ENCODE measurements around the gene GPR22.

GPR22 gene, protein sequence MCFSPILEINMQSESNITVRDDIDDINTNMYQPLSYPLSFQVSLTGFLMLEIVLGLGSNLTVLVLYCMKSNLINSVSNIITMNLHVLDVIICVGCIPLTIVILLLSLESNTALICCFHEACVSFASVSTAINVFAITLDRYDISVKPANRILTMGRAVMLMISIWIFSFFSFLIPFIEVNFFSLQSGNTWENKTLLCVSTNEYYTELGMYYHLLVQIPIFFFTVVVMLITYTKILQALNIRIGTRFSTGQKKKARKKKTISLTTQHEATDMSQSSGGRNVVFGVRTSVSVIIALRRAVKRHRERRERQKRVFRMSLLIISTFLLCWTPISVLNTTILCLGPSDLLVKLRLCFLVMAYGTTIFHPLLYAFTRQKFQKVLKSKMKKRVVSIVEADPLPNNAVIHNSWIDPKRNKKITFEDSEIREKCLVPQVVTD

DNA sequence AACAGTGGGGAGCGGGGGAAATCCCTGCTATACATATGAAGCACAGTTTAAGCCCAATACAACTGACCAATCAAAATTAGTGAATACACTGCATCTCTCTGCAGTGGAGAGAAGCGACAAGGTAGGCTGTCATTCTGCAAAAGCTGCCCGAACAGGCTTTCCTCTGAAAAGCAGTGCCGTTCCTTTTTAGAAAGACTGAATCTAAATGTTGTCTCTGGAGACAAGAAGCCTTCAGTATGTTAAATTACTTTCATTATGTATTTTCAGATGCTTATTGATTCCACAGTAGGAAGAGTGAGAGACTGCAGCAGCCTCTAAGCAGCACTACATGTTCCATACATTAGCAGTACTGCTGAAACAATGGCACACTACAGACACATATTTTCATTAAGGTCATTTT, at the start of gene GPR22:
Gene GPR22 (plus strand): TSS at position 129 of the 400 bp plus-strand sequence. CDS start 4,004 bp downstream, outside the sequence.
- DNase-seq (ENCODE audit: low read depth), result no peak

DNA sequence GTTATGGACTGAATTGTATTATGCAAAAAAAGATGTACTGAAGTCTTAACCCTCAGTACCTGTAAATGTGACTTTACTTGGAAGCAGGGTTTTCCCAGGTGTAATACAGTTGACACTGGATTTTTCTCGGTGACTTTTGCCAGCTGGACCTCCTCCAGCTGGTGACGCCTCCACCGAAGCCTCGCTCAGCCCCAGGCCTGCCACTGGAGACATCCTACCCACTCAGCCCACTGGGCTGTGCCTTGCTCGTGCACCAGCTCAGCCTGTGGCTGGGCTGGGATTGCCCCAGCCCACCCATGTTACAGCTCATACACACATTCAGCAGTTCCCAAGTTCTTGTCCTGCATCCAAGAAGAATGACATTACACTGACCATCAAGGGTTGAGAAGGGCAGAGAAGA, 42.4 kb upstream of the GPR22 start:
- DNase-seq (ENCODE audit: low read depth), result no peak

DNA sequence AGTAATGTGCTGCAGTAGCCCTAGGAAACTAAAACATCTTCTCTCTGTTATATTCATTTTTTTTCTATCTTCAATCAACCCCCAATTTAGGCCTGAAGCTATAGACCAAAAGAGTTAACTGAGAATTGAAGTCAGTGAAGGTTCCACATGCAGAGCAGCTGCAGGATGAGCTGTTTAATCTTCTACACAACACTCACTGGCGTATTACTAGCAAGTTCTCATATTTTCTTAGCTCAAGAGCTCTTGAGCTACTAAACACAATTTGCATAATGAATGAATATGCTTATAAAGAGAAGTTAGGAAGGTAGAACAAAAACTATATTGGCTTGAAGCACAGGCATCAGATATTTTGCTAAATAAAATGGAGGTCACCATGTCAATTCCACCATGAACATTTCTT, 41.2 kb upstream of the GPR22 start:
- no peak for DNase-seq (ENCODE audit: low read depth)

DNA sequence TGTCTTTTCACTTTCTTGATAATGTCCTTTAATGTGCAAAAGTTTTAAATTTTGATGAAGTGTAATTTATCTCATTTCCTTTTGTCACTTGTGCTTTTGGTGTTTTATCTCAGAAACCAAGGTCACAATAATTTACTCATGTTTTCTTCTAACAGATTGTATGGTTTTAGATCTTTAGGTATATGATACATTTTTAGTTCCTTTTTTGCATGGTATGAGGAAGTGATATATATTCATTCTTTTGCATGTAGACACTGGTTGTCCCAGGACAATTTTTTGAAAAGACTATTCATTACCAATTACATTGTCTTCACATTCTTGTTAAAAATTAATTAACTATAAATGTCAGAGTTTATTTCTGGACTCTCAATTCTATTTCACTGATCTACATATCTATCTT, 39.8 kb upstream of the GPR22 start:
- DNase-seq (ENCODE audit: low read depth), result no peak

DNA sequence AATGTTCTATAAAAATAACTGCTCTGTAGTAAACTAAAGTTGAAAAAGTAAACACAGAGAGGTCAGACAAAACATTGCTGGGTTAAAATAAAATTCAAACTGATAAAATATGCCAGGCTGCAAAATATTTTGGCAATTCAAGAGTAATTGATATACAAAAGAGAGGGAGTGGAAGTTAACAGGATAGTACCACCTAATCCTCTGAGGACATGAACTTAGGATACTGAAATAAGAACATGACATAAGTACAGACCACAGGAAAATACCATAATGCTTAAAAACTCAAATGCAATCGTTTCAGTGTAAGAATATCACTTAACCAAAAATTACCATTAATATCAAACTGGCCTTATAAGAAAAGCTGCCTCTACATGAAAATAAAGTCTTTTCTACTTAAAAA, 37.6 kb upstream of the GPR22 start:
- no peak for DNase-seq (ENCODE audit: low read depth)

DNA sequence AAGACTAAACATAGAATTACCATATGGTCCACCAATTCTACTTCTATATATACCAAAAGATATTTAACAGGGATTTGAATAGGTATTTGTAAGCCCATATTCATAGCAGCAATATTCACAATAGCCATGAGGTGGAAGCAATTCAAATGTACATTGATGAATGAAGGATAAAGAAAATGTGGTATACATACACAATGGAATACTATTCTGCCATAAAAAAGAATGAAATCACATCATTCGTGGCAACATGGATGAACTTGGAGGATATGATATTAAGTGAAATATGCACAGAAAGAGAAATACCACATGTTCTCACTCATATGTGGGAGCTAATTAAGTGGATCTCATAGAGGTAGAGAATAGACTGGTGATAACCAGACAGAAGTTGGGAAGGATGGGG, 34.1 kb upstream of the GPR22 start:
- DNase-seq (ENCODE audit: low read depth), result no peak

DNA sequence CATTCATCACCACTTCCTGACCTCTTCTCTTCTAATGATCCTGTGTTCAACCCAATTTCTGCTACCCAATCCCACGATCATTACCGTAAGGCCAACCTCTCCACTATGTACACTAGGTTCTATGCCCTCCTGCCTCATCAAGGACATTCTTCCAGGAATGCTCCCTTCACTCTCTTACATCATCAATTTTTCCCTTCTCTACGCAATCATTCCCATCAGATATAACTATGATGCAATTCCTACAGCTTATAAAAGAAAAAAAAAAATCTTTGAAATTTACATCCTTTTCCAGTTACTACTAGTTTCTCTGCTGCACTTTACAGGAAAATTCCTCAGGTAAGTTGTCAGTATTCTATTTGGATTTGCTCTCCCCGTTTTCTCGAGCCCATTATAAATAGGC, 30.8 kb upstream of the GPR22 start:
- DNase-seq (ENCODE audit: low read depth), result no peak

DNA sequence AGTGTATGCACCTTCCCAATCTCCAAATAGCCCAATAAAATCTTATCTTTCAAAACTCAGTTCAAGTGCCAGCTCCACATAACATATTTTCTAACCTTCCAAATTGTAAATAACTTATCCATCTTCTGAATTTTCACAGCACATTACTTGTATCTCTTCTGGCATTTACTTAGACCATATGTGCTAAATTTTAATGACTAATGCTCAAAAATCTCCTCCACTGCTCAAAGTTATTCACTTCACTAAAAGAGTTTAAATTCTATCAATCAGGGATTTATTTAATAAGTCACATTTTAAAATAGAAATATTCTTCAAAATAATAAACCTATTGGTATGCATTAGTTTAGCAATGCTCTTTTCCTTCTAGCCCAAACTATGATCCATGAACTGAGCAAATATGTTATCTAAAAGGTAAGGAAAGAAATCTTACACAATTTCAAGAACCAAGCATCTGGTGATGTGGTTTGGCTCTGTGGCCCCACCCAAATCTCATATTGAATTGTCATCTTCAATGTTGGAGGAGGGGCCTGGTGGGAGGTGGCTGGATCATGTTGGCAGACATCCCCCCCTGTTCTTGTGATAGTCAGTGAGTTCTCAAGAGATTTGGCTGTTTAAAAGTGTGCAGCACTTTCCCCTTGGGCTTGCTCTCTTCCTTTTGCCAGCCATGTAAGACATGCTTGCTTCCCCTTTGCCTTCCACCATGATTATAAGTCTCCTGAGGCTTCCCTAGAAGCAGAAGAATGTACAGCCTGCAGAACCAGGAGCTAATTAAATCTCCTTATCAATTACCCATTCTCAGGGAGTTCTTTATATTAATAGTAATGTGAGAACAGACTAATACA, 28.1 kb upstream of the GPR22 start:
- no peak for DNase-seq (ENCODE audit: low read depth)

DNA sequence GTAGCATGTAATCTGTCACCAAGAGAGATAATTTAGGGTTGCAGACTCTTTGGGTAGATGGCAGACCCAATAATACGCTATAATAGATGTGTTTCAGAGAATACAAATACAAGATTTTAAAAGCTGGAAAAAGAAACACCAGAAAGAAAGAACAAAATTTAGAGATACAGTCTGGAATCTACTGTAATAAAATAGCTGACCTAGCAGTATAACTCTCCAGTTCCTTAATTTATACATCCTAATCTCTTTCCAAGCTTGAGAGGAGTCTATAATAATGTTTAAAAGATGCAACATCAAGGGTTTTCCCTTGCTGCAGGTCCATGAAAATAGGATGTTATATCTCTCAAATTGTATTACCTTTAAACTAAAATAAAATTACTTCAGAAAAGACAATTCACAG, 27.2 kb upstream of the GPR22 start:
- no peak for DNase-seq (ENCODE audit: low read depth)

DNA sequence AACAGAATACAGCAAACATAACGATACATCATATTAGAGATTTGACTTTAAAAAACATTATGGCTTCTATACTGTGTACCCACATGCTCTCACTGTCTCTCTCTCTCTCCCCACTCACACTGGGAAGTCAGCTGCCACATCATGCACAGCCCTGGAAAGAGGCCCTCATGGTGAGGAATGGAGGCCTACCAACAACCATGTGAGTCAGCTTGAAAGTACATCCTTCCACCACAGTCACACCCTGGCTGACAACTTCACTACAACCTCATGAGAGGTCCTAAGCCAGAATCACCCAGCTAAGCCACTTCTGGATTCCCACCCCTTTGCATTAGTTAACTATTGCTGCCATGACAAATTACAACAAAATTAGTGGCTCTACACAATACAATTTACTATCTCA, 23.3 kb upstream of the GPR22 start:
- DNase-seq (ENCODE audit: low read depth), result no peak

DNA sequence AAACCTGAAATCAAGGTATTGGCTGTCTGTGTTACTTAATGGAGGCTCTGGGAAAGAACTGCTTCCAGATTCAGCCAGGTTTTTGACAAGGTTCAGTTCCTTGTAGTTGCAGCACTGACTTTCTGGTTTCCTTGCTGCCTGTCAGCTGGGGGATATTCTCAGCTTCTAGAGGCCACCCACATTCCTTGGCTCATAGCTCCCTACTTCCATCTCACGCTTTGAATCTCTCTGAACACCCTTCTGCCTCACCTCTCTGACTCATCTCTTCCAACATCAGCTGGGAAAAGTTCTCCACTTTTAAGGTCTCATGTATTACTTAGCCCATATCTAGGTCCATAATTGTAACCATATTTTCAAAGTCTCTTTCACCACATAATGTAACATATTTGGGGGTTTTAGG, 22.9 kb upstream of the GPR22 start:
- no peak for DNase-seq (ENCODE audit: low read depth)

DNA sequence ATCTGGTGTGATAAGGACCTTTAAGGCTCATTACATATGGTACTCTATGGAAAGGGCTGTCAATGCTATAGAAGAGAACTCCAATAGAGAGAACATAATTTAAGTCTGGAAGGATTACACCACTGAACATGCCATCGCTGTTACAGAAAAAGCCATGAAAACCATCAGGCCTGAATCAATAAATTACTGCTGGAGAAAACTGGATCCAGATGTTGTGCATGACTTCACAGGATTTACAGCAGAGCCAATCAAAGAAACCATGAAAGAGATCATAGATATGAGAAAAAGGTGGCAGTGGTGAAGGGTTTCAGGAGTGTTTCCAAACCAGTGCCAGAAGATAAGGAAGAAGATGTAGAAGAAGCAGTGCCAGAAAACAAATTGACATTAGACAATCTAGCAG, 18.9 kb upstream of the GPR22 start:
- DNase-seq (ENCODE audit: low read depth), result no peak

DNA sequence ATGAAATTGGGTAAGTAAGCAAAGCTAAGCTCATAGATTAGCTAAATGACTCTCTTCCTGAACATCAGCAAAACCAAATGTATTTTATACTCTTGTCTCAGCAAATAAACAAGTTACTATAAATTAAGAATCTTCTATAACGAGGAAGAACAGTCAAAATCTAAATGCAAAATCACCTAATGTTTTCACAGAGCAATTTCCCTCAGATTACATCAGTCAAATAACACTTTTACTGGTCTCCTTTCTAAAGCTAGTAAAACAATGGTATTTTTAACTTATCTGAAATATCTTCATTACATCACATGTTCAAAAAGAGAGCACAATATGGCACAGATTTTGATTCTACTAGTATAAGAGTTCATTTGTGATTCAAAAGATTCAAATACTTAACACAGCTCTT, 16.5 kb upstream of the GPR22 start:
- no peak for DNase-seq (ENCODE audit: low read depth)

DNA sequence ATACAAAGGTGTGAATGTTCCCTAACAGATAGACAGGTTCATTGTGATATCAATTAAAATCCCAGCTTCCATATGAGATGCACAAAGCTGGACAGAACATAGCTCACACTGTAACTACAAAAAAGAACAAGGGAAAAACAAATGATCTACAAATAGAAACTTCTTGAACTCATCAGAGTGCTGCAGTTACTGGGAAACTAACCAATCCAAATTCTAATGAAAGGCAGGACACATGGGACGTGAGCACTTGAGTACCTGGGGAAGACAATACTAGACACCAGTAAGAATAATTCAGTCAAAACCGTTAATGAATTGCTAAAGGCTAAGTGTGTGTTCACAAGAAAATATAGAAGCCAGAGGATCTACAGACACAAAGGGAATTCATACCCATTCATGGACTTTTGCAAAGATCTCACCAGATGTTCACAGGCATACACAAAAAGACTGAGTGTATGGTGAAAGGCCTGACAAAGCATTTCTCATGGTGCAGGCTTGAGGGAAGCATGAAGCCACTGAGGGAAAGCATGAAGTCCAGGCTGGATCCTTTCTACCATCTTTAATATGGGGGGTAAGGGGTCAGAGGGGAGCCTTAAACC, 7.8 kb upstream of the GPR22 start:
- no peak for DNase-seq (ENCODE audit: low read depth)

DNA sequence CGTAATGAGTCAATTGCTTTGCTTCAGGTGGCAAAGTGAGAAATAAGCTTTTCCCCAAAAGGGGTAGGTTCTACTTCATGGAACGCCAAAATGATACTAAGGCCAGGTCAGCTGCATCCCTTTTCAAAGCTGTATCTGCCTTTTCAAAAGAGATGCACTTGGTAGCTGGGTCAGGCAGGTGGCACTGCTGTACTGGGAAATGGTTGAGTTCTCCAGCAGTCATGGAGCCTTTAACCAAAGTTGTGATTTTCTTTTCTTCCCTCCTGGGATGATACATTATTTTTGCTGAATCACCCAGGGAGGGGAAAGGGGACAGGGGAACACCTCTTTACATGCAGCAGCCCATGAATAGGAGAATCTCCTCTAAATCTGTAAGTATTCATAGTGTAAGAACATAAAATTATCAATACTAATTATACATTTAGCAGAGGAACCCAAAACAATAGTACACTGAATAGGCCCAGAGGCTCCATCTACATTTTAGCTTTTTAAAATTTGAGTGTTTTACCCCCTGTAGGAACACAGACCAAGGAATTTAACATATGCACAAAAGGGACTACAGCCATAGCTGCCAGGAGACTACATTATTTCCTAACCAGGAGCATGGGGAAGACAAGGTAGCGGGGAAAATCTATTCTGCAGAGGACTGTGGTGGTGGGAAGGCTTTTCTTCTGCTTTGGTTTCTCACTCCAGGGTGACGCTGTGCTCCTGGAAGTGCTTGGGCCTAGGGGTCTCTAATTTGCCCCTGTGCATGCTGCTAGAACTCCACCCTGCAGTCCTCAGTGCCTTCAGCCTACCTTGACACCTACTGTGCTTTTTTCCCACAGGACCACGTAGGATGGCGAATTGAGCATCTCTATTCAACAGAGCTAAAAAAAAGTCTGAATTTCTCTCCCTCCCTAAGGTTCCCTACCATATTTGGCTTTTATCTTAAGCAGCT, 6.4 kb upstream of the GPR22 start:
- no peak for DNase-seq (ENCODE audit: low read depth)

DNA sequence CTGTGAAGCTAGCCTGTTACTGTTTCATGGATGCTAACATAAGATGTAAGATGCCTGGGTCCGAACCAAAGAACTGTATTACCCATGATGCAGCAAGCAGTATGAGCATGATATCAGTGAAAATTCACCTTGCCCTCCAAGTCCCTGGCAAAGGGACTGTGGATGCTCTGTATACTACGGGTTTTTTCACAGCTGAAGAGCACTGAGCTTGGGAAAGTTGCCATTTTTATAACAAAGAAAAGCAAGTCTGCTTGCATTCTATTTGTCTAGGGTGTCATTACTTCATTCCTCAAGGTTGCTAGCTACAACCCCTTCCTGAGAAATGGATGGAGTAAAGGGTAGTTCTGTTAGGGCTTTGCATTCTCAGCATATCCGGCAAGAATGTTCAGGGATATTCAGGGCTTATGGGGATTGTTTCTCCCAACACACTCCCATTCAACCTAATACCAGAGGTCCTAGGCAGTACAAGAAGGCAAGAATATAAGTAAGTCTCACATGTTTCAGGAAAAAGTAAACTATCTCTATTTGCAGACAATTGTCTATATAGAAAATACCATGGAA, 5.1 kb upstream of the GPR22 start:
- no peak for DNase-seq (ENCODE audit: low read depth)

DNA sequence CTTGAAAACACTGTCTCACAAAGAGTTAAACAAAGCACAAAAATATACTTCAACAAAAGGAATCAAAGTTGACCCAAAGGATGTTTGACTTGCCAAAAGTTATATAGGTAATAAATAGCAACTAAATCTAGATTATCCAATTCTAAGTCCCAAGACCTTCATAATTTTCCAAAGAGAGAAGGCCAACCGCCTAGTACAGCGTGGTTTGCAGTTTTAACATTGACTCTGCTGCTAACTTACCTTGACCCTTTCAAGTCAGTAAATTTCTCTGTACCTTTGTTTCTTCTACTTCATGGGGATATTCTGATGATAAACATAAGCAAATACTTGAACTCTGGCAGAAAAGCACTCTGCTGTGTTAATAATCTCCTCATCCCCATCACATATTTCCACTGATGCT, 1.9 kb upstream of the GPR22 start:
- no peak for DNase-seq (ENCODE audit: low read depth)

DNA sequence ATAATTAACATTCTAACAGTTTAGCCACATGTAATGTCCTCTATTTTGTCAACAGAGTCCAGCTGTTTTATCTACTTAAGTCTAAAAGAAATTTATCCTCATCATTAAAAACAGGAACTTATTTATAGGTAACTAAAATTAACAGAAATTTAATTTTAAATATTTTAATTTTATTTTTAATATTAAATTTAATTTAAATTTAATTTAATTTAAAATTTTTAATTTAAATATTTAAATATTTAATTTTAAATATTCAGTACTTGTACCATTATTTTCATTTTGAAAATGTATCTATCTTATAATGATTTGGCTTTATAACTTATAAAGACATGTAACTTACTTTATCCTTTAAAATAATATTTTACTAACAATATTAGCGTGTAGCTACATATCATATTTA, 1.0 kb upstream of the GPR22 start:
- no peak for DNase-seq (ENCODE audit: low read depth)

DNA sequence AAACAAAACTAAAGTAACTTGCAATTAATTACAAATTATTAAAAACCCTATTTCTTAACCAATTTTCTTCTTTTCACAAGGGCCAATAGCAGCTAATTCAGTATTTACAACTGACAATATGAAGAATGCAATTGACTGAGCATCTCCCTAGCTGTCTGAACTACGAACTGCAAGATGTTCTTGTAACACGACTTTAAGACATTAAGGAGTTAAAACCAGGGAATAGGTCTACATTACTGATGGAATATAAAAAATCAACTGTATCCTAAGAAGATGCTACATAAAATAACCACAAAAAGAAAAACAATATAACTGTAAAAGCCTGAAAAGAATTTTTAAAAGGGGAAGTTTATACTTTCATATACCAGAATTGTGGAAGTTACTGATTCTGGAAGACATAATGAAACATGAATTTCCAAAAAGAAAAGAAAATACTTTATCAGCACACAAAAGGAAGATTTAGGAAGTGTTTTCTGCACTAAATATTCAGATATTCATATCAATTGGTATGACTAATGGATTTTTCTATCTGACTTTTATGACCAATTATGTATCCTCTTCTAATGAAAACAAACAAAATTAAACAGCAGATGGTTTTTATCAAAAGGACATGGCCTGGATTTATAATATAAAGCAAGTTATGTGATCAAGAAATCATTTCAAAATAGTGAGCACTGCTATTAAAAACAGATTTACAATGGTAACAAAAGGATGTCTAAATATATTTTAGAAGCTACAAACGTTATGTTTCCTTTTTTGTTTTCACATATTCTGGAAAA, 1.6 kb downstream of the GPR22 start:
- no peak for DNase-seq (ENCODE audit: low read depth)

DNA sequence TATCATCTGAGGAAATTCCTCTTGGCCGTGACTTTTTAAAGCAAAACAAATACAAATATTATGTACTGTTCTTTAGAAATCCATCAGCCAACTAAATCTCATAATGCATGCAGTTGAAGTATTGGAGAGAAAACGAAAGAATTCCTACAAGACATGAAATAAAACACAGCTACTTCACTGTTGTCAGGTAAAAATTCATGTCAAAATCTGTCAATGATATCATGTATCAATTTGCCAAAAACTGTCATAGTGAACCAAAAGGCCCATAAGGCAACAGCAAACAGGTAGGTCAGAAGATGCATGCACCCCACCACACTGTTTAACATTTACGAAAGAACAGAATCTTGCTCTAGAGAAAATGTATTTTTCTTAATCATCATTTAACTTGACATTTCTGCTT, 2.3 kb downstream of the GPR22 start:
- DNase-seq (ENCODE audit: low read depth), result no peak

DNA sequence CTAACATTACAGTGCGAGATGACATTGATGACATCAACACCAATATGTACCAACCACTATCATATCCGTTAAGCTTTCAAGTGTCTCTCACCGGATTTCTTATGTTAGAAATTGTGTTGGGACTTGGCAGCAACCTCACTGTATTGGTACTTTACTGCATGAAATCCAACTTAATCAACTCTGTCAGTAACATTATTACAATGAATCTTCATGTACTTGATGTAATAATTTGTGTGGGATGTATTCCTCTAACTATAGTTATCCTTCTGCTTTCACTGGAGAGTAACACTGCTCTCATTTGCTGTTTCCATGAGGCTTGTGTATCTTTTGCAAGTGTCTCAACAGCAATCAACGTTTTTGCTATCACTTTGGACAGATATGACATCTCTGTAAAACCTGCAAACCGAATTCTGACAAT, 4.3 kb downstream of the GPR22 start:
- no peak for DNase-seq (ENCODE audit: low read depth)
